ENCODE results near the gene MED27.

- no peak for TF ChIP-seq CEBPZ (IDR thresholded peaks at IDR 0.05; ENCODE audit: low read depth, low read length)
- no peak for TF ChIP-seq YY1 (IDR thresholded peaks at IDR 0.05; ENCODE audit: low read depth, low read length)
- no peak for TF ChIP-seq CTCF (IDR thresholded peaks at IDR 0.05 in 2 of 3, conservative IDR thresholded peaks at IDR 0.05 in 1 of 3; ENCODE audit: control insufficient read depth in 2 of 3, extremely low read depth in 1 of 3, insufficient read depth in 1 of 3, low read depth in 3 of 3, low read length in 3 of 3)
- no peak for TF ChIP-seq REST (IDR thresholded peaks at IDR 0.05; ENCODE audit: low read depth, low read length)
- TF ChIP-seq RAD21 (IDR thresholded peaks at IDR 0.05; ENCODE audit: insufficient read depth, low read depth, low read length): no peak
- no peak for TF ChIP-seq RFX5 (IDR thresholded peaks at IDR 0.05; ENCODE audit: low read depth, low read length)
- TF ChIP-seq POLR2A (IDR thresholded peaks at IDR 0.05; ENCODE audit: low read depth, low read length): no peak
- no peak for TF ChIP-seq SMAD1 (IDR thresholded peaks at IDR 0.05; ENCODE audit: low read depth, partially characterized antibody)
- TF ChIP-seq PAX8 (IDR thresholded peaks at IDR 0.05): no peak
- TF ChIP-seq BCL11A (IDR thresholded peaks at IDR 0.05; ENCODE audit: low read depth, low read length): no peak
- TF ChIP-seq EP300 (IDR thresholded peaks at IDR 0.05; ENCODE audit: borderline replicate concordance in 1 of 2, control insufficient read depth in 1 of 2, low read depth in 2 of 2, low read length in 2 of 2): no peak
- no peak for TF ChIP-seq BACH1 (IDR thresholded peaks at IDR 0.05; ENCODE audit: borderline replicate concordance)
- no peak for TF ChIP-seq SMC3 (IDR thresholded peaks at IDR 0.05; ENCODE audit: borderline replicate concordance, low read length)
- TF ChIP-seq CREB1 (IDR thresholded peaks at IDR 0.05; ENCODE audit: low read depth): no peak
Measured at GRCh38 chr9:132020820-132021510, 58.7 kb downstream of the MED27 start.
